Right hindlimb (tissue), 1 donor: ENCODE data around the gene RIPPLY3.
"Not testable (repeated sequence)": the region's sequence is repeated elsewhere in the genome, so short reads cannot be mapped to it uniquely, and the experiment has no call there.

Source experiments
- DNase-seq: peaks from one replicate; pipeline ENCODE4 v3.0.0-alpha.2; 2018

The RIPPLY3 gene

DNA sequence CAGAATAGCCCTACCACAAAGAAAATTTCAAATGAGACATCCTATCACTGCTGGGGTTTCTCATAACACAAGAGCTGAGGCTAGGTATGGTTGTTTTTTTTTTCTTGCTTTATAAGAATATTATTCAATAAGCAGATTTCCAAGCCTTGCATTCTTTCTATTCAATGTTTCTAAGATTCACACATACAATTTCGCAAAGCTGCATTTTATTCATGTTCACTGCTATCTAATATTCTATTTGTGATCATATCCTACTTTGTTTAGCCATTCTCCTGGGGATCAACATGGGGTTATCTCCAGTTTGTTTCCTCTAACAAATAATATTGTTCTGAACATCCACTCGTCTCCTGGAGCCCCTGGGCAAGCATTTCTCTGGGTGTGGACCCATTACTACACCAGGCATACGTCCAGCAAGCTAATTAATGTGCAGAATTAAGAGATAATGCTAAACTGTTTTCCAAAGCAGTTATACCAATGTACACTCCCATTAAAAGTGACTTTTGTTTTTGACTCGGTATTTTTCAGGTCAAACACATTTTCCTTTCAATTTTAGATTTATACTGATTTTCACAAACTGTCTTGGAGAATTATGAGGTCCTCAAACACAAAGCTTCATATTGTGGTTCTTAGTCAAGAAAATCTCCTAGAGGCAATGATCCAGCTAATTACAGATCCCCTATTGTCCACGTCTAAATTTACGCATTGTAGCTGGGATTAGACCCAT, 24.4 kb upstream of the RIPPLY3 start:
- no peak for DNase-seq

DNA sequence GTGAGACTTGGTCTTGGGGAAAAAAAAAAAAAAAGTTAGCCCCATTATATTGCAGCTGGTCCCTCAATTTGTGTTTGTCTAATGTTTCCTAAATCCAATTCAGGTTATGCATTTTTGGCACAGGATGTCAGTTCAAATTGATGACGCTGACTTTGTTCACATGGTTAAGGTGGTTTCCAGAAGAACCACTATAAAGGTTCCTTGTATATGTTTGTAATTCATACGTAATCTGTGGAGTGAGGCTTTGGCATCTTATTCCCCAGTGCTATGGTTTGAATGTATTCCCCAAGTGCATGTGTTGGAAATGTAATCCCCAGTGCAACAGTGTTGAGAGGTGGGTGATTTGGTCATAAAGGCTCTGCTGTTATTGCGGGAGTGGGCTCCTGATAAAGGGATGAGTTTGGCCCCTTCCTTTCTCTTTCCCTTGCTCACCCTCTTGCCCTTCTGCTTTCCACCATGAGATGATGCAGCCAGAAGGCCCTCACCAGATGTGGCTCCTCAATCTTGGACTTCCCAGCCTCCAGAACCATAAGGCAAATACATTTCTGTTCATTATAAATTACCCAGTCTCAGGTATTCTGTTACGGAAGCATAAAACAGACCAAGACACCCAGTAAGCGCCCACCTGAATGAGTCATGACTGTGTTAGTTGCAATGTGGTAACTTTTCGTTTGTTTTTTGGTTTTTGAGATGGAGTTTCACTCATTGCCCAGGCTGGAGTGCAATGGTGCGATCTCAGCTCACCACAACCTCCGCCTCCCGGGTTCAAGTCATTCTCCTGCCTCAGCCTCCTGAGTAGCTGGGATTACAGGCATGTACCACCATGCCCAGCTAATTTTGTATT, 20.5 kb upstream of the RIPPLY3 start:
- no peak for DNase-seq

DNA sequence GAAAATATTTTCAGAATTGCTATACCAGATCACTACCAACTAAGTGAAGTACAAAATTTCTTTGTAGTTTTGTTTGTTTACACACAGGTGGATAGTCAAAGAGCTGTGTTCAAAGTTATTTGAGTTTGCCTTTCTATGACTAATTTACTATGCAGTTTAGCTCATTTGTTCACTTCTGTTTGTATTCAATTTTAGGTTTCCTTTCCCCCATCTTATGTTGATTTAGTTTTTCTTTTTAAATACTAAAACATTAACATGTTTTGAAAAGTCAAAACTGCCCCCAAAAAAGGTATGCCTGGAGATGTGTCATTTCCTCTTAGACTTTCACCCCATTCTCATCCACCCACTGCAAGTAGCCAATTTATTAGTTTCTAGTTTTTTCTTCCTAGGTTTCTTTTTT, 18.7 kb upstream of the RIPPLY3 start:
- no peak for DNase-seq

DNA sequence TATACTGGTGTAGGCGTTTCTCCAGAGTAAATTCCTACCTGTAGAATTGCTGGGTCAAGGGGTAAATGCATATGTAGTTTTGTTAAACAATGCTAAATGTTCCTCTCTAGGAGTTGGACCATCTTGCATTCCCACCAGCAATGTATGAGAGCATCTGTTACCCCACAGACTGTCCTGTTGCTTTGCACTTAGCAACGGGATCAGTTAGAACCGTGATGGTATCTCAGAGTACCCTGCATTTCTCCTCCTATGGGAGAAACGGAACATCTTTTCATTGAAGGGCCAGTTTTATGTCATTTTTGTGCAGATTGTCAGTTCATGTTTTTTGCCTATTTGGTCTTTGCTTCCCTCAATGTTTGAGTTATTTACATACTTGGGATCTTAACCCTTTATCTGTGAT, 18.0 kb upstream of the RIPPLY3 start:
- DNase-seq = no peak

DNA sequence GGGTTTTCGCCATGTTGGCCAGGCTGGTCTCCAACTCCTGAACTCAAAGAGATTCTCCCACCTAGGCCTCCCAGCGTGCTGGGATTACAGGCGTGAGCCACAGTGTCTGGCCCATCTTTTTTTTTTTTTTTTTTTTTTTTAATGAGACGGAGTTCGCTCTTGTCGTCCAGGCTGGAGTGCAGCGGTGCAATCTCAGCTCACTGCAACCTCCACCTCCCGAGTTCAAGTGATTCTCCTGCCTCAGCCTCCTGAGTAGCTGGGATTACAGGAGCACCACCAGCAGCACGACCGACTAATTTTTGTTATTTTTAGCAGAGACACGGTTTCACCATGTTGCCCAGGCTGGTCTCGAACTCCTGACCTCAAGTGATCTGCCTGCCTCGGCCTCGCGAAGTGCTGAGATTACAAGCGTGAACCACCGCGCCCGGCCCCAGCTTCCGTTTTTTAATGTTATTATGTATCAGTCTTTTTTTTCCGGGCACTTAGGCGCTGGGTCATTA, 17.3 kb upstream of the RIPPLY3 start:
- not testable (repeated sequence) for DNase-seq

DNA sequence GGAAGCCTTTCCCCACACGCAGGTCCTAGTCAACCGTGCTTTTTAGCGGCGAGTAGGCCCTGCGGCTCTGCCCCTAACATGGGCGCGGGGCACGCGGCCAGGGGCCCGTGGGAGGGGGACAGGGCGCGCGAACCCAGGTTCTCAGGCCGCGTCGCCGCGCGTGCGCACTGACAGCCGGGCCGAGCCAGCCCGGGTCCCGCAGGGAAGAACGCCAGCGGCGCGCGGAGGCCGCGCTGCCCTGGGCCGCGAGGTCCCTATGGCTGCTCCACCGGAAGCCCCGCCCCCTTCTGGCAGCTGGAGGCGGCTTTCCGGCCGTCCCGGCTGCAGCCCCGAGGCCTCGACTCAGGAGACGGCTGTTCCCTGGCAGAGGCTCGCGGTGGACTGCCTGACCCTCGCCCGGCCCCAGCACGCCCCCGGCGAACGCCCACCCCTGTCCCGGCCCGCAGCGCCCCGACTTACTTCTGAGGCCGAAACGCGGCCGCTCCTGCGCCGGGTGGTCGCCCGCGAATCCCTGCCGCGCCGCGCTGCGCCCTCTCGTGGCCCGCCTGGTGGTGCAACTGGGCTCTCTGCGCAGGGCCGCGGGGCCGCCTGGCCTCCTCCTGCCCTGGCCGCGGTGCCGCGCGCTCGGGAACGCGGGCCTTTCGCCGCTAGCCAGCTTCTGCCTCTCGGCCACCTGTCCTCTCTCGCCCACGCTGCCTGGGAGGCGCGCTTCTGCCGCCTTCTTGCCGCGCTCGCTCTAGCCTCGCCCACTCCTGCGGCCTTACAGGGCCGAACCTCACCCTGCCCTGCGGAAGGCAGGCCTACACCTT, 16.6 kb upstream of the RIPPLY3 start:
- DNase-seq = peak; percentile 96

DNA sequence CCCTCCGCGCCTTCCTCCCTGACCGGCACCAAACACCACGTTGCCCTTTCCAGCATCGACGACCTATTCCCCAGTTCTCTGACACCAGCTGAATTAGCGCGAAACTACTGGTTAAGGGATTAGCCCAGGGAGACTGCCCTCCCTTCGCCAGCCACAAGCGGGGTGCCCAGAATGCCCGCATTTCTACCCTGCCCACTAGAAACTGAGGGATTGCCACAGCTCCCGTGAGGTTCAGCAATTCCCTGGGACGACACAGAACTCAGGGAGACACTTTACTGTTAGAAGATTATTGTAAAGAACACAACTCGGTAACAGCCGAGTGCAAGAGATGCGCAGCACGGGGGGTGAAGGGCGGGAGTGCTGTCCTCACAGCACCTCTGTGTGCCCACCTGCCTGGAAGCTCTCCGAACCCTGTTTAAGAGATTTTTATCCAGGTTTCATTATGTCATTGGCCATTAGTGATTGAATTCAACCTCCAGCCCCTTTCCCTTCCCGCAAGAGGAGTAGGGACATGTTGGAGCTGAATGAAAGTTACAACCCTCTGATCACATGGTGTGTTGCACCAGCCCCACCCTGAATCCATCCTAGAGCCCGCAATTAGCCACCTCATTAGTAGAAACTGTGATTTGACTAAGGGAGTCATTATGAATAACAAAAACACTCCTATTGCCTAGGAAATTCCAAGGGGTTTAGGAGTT, 15.8 kb upstream of the RIPPLY3 start:
- DNase-seq = no peak

DNA sequence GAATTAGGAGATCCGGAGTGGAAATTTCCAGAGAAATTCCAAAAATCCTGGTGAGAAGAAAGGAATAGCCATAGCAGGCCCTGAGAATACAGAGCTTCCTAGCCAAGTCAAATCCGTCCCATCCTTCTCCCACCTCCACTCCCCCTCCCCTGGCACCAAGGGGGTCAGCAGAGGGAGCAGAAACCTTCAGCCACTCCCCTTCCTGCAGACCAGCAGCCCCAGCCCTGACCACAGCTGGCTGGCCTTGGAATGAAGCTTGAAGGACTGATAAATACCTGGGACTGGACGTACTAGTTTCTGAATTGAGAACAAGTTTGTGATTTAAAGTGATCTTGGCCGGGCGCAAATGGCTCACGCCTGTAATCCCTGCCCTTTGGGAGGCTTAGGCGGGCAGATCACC, 13.8 kb upstream of the RIPPLY3 start:
- no peak for DNase-seq

DNA sequence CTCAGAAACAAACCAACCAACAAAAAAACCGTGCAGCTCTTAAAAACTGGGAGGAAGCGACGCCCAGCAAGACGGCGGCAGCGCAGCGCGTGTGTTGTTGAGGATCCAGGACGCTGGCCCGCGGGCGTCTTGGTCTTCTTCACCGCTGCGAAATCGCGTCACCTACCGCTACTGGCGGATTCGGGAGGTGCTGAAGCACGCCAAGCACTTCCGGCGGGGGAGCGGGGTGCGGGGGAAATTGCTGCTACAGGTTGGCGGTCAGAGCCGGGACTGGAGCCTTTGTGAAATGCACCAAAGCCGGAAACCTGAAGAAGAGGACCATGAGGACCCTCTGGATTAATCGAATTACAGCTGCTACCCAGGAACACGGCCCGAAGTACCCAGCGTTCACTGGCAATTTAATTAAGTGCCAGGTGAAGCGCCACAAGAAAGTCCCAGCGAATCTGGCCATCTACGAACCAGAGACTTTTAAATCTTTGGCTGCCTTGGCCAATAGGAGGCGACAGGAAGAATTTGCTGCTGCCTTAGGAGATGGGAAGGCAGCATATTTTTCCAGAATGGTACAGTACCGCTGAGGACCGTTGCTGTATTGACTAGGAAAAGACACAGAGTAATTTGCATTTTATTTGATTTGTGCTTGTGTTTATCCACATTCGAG, 11.9 kb upstream of the RIPPLY3 start:
- no peak for DNase-seq

DNA sequence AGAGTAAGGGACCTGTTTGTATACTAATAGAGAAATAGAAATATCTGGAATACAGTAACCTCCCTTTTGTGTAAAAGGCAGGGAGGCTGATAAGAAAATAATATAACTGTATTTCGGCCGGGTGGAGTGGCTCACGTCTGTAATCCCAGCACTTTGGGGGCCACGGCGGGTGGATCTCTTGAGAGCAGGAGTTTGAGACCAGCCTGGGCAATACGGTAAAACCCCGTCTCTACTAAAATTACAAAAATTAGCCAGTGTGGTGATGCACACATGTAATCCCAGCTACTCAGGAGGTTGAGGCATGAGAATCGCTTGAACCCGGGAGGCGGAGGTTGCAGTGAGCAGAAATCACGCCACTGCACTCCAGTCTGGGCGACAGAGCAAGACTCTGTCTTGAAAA, 11.2 kb upstream of the RIPPLY3 start:
- not testable (repeated sequence) for DNase-seq

DNA sequence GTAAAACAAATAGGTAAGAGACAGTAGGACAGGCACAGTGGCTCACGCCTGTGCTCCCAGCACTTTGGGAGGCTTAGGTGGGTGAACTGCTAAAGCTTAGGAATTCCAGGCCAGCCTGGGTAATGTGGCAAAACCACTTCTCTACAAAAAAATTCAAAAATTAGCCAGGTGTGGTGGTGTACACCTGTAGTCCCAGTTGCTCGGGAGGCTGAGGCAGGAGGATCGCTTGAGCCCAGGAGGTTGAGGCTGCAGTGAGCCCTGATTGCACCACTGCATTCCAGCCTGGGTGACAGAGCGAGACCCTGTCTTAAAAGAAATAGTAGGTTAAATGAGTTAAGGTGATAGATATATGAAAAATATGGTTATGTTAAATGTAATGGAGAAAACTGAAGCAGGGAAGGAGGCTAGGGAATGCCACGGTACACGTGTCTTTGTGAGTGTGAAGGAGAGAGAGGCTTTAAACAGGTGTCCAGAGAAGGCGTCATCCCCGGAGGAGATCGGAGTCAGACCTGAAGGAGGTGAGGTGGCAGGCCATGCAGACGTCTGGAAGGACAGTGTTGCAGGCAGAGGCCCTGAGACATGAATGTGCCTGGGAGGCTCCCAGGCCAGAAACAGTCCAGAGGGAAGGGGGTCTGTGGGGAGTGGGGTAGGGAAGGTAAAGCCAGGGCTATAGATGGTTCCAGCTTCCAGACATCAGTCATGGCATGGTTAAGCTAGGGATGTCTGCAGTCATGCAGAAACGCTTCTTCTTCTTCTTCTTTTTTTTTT, 7.2 kb upstream of the RIPPLY3 start:
- DNase-seq = no peak

DNA sequence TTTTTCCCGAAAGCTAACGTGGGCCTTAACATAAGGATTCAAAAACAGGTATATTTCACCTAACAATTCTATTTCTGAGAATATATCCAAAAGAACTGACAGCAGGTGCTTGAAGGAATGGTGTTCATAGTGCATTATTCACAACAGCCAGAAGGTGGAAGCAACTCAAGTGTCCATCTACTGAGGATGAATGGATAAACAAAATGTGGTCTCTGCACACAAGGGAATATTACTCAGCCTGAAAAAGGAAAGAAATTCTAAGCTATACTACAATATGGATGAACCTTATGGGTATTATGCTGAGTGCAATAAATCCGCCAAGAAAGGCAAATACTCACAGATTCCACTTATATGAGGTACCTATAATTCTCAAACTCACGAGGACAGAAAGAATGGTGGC, 6.1 kb upstream of the RIPPLY3 start:
- DNase-seq = no peak

DNA sequence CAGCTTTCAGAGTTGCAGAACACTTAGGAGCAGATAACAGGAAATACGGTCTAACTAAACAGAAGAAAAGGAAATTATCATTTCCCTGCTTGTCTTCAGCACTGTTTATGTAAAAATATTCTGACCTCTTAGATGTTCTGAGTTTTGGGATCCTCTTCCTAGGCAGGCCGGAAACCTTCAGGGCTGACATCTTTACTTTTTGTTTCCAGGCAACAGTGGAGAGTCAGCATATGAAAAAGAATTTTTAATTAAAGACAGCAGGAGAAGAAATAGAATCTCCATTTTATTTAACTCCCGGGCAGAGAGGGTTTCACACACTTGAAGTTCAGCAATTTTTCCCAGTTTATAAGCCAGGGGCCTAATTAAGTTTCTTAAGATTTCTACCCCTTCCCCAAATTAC, 5.1 kb upstream of the RIPPLY3 start:
- no peak for DNase-seq

DNA sequence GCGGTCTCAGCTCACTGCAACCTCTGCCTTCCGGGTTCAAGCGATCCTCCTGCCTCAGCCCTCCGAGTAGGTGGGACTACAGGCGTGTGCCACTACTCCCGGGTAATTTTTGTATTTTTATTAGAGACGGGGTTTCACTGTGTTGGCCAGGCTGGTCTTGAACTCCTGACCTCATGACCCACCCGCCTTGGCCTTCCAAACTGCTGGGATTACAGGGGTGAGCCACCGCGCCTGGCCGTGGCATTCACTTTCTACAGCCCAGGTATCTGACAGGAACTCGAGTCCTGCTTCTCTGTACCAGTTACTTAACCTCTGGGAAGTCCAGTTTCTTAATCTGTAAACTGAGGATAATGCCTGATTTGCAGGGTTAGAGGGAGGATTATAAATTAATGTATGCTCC, 3.7 kb upstream of the RIPPLY3 start:
- not testable (repeated sequence) for DNase-seq

DNA sequence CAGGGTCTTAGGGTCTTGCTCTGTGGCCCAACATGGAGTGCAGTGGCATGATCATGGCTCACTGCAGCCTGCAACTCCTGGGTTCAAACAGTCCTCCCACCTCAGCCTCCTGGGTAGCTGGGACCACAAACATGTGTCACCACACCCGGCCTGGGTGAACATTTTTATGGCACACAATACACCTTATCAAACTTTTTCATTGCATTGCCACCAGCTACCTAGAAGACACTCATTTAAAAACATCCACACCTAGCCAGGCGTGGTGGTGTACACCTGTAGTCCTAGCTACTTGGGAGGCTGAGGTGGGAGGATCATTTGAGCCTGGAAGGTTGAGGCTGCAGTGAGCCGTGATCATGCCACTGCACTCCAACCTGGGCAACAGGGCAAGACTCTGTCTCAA, 2.6 kb upstream of the RIPPLY3 start:
- not testable (repeated sequence) for DNase-seq

DNA sequence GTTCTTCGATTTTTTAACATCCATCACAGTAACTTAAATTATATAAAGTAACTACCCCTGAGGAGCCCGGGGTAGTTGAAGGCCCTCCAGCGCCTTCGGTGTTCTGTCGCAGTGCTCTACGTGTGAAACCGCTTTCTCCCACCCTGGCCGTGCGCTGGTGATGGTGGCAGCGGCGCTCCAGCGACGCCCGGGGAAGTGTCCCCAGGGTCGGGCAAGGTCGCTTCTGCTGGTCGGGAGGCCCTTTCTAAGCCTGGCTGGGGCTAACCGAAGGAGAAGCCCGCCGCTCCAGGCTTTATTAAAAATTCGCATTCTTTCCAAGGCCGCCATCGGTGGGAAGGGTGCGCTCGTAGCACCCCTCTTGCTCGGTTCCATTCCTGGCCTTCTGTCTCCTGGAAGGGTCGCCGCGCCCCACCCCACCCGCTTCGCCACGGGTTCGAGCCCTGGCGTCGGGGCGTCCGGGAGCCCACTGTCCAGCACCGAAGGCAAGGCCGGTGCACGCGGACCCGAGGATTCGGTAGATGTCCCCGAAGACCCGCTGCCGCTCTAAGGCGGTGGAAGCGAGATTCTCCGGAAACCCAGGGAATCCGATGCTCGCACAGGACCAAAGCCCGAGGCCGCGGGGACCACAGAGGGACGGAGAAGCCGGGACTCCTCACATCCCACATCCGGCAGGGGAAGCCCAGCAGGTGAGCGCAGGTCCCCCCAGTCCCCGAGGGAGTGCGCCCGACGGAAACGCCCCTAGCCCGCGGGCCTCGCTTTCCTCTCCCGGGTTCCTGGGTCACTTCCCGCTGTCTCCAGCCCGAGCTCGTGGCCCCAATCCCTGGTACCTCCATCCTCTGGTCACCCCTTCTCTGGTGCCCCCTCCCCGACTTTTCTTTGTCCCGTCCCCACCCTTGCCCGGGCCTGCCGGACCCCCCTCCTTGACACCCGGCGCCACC, 685 bp upstream of the RIPPLY3 start:
- DNase-seq = peak; percentile 28

DNA sequence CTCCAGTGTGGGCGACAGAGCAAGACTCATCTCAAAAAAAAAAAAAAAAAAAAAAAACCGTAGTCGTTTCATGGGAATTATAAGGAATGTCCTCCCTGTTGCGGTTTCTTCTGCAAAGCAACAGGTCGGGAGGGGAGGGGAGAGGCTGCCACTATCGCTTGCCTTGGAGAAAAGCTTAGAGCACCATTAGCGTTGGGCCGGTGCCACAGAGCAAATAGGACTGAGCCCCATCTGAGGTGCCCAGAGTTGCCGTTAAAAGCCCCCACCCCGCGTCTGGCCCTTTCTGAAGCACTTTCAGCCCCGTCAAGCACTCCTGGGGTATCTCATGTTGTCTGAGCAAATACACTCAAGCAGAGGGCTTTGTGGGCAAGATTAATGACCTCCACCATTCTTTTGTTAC, 2.2 kb downstream of the RIPPLY3 start:
- no peak for DNase-seq

DNA sequence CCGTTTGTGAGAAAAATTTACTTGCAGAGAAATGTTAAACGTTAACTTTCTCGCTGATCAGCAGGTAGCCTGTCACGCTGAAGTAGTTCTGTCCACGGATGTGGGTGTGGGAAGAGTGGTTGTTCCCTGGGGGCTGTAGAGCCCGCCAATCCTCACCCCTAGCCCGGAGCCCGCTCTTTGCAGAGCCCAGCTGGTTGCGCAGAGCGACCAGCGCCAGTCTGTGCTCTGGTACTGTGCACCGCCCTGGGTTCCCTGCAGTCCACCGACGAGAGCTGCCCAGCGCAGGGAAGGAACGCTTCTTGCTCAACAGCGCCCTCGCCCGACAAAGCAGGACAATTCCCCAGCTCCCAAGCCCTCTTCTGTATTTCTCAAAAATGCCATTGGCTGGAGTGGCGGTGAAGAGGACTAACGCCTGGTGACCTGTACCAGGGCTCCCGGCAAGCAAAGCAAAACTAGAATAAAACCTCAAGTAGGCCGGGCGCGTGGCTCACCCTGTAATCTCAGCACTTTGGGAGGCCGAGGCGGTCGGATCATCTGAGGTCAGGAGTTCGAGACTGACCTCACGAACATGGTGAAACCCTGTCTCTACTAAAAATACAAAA, 3.3 kb downstream of the RIPPLY3 start:
- DNase-seq = peak; percentile 79

DNA sequence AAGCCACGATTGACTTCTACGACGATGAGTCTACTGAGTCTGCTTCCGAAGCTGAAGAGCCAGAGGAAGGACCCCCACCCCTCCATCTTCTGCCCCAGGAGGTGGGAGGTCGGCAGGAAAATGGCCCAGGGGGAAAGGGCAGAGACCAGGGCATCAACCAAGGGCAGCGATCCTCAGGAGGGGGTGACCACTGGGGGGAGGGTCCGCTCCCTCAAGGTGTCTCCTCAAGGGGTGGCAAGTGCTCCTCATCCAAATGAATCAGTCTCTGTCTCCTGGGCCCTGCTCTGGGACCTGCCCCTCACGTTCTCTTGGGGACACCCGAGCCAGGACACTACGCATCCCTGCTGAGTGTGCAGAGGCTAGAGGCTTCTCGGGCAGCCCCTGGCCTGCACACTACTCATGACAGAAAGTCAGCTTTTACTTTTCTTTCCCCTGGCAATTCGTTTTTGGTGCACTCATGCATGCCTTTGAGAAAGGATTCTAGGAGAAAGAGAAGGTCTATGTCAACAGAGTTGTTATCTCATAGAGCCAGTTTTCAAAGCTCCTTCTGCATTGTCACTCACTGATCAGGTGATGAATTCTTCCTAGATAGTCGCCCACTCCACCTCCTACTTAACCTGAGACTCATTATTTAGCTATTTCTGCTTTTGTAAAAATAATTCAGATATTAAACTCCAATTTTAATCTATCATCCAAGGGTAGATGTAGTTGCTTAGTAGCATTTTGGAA, 11.6 kb downstream of the RIPPLY3 start:
- DNase-seq = no peak
